Measurements from ENCODE around the gene BCAP29.

- TF ChIP-seq CTCF (IDR thresholded peaks at IDR 0.05 in 8 of 11, conservative IDR thresholded peaks at IDR 0.05 in 3 of 11) (no peak), POLR2AphosphoS5 (IDR thresholded peaks at IDR 0.05) (no peak), POLR2A (IDR thresholded peaks at IDR 0.05) (no peak)
Observed at GRCh38 chr7:107596881-107597581, 17.0 kb downstream of the BCAP29 start.

Data from spleen (tissue), 7 donors.